Activated CD8-positive, alpha-beta T cell treated with anti-CD3 and anti-CD28 coated beads for 36 hours (primary cell): ENCODE data around the gene ASTN1. TPM values are rescaled to one million over a fixed set of nuclear protein-coding genes. Genes with fewer than 3 reads are reported as not detected.

Source experiments
- ATAC-seq: fragments of 200-7000 bp; cut with Tn5 transposase; one replicate; pipeline ENCODE4 v1.10.0; 2021; ENCODE audit warnings: mild to moderate bottlenecking, moderate library complexity
- CTCF ChIA-PET: fragments of 350-600 bp; sonication (Branson Sonifier 250); formaldehyde crosslinking; loops from one replicate; lab custom pipeline; 2021; ENCODE audit warnings: antibody characterized with exemption; lab: Charles Lee
- POLR2A ChIA-PET: fragments of 350-600 bp; sonication (Branson Sonifier 250); formaldehyde crosslinking; loops from one replicate; lab custom pipeline; 2021; ENCODE audit warnings: antibody characterized with exemption; lab: Charles Lee
- DNase-seq: peaks from one replicate; pipeline ENCODE4 v3.0.0-alpha.2; 2020
- H3K27ac Mint-ChIP-seq: one replicate; pipeline ENCODE4 v1.8.0; 2021; ENCODE audit warnings: mild to moderate bottlenecking, mixed read lengths
- H3K27me3 Mint-ChIP-seq: one replicate; pipeline ENCODE4 v1.8.0; 2021; ENCODE audit warnings: mixed read lengths
- H3K36me3 Mint-ChIP-seq: one replicate; pipeline ENCODE4 v1.8.0; 2021; ENCODE audit warnings: low read depth, mixed read lengths
- H3K4me1 Mint-ChIP-seq: one replicate; pipeline ENCODE4 v1.8.0; 2021; ENCODE audit warnings: low read depth, mixed read lengths
- H3K4me3 Mint-ChIP-seq: one replicate; pipeline ENCODE4 v1.8.0; 2021; ENCODE audit warnings: mild to moderate bottlenecking, moderate library complexity, mixed read lengths
- H3K9me3 Mint-ChIP-seq: one replicate; pipeline ENCODE4 v1.8.0; 2021; ENCODE audit warnings: mixed read lengths
- intact Hi-C: fragments of 100-400 bp; cut with micrococcal nuclease; formaldehyde crosslinking; loops from one replicate; pipeline ENCODE4 v1.10.0; 2022
- total RNA-seq, 2 experiments: library from RNA; stranded (reverse); gene quantifications; one replicate each; pipeline ENCODE4 v1.2.3, GENCODE V29; 2021
- TF ChIP-seq, protein P1 (sequence below): fragments of 200-600 bp; IDR thresholded peaks from one replicate; pipeline ENCODE4 v1.8.0; 2022; ENCODE audit warnings: antibody characterized with exemption, mild to moderate bottlenecking

Gene ASTN1
- total RNA-seq, 2 experiments from 2014 or later: not detected

DNA sequence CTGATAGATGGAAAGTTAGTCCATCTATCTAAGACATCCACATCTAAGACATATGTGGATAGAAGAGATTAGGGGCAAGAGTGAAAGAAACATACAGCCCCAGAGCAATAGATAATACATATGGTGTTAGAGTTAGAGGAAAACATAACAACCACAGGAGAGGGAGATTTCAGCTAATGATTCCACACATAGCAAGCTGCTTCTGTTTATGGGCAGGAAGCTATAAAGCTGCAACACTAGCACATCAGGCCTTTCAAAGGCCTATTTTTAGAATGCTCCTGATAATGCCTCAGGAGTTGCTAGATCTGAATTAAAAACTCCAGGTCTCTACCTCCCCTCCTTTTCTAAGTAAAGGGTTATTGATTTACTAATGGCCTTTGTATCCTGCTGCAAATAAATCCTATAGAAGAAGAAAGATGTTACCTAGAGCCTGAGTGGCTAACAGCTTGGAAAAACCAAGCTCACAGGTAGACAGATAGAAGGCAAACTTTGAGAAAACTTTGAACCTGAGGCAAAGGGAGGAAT lies 42.4 kb upstream of the ASTN1 start:
- H3K27ac Mint-ChIP-seq: no peak overlapping the region
- DNase-seq: no peak
- H3K9me3 Mint-ChIP-seq: no peaks in the 10 kb centered on the region
- ChIA-PET CTCF (no interaction called here), POLR2A (no interaction called here)
- no peaks in the 10 kb centered on the region for H3K4me1 Mint-ChIP-seq
- no peak overlapping the region for H3K4me3 Mint-ChIP-seq
- intact Hi-C loops: no loop called here
- TF ChIP-seq, protein P1, sequence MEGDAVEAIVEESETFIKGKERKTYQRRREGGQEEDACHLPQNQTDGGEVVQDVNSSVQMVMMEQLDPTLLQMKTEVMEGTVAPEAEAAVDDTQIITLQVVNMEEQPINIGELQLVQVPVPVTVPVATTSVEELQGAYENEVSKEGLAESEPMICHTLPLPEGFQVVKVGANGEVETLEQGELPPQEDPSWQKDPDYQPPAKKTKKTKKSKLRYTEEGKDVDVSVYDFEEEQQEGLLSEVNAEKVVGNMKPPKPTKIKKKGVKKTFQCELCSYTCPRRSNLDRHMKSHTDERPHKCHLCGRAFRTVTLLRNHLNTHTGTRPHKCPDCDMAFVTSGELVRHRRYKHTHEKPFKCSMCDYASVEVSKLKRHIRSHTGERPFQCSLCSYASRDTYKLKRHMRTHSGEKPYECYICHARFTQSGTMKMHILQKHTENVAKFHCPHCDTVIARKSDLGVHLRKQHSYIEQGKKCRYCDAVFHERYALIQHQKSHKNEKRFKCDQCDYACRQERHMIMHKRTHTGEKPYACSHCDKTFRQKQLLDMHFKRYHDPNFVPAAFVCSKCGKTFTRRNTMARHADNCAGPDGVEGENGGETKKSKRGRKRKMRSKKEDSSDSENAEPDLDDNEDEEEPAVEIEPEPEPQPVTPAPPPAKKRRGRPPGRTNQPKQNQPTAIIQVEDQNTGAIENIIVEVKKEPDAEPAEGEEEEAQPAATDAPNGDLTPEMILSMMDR: no peak
- H3K27me3 Mint-ChIP-seq: no peaks in the 10 kb centered on the region
- ATAC-seq: no peak
- no peaks in the 10 kb centered on the region for H3K36me3 Mint-ChIP-seq

DNA sequence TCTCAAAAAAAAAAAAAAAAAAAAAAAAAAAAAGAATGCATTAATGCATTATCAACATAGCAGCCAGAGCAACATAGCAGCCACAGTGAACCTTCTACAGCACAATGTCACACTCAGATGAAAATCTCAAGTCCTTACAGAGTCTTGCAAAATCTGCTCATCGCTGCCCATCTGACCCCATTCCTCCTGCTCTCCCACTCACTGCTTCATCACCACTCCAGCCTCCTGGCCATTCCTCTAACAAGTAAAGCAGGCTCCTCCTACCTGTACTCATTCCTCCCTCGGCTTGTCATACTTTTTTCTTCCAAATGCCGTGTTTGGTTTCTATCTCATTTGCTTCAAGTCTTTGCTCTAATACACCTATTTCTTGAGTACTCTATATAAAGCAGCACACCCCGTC lies 35.8 kb upstream of the ASTN1 start:
- intact Hi-C loops: no loop called here
- Mint-ChIP-seq H3K27ac (no peak overlapping the region), H3K4me3 (no peak overlapping the region), H3K27me3 (peaks cover 2% of the 10 kb centered on the region), H3K36me3 (no peaks in the 10 kb centered on the region), H3K9me3 (peaks cover 2% of the 10 kb centered on the region), H3K4me1 (no peaks in the 10 kb centered on the region)
- TF ChIP-seq, protein P1: no peak
- no peak for DNase-seq
- POLR2A ChIA-PET: no interaction called here
- ATAC-seq: no peak
- CTCF ChIA-PET: no interaction called here

DNA sequence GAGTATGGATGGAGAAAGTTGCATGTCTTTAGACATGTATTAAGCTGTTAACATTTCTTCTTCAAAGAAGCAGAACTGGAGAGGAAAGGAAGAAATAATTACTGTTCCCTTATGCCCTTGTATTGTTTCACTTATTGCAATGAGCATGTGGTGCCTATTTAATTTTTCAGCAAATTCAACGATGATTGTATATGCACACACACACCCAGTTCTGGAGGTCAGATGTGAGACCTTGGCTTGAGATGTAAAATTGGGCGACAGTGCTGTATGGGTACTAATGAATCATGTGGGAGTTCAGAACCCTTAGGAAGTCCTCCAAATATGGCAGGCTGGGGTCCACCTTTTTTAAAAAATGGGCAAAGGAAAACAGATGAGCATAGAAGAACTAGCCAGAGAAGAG lies 33.7 kb upstream of the ASTN1 start:
- intact Hi-C loops: no loop called here
- no peak for ATAC-seq
- Mint-ChIP-seq H3K27me3 (peaks cover 2% of the 10 kb centered on the region), H3K36me3 (no peaks in the 10 kb centered on the region), H3K4me1 (no peaks in the 10 kb centered on the region), H3K9me3 (peaks cover 2% of the 10 kb centered on the region), H3K4me3 (no peak overlapping the region), H3K27ac (no peak overlapping the region)
- ChIA-PET POLR2A (no interaction called here), CTCF (no interaction called here)
- TF ChIP-seq, protein P1: no peak
- no peak for DNase-seq

DNA sequence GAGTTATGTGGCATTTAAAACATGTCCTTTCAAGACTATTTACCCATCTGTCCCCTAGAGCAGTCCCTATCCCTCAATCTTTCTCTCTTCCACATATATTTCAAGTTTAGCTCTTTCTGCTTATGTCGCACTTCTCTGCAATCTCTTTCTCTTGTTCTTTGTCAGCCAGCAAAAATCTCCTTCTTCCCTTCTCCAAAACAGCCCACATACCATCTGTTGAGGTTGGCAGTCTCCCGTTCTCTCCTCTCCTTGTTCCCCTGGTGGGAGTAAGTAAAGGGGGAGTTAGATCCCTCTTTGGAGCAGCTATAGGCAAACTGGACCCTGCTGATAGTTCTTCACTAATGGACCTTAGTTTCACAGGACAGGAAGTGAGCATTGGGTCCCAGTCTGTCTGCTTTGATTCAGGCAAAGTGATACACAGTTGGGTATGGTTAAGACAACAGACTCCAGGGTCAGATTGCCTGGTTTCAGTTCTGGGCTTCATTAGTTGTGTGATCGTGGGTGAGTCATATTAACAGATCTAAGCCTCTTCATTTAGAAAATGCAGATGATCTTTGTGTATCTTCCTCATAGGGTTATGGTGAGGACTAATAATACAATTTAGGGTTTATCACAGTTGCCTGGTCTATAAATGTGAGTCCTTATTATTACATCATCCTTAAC lies 25.9 kb upstream of the ASTN1 start:
- Mint-ChIP-seq H3K27me3 (peaks cover under 1% of the 10 kb centered on the region), H3K4me3 (no peak overlapping the region), H3K27ac (no peak overlapping the region), H3K4me1 (no peaks in the 10 kb centered on the region), H3K36me3 (no peaks in the 10 kb centered on the region), H3K9me3 (no peaks in the 10 kb centered on the region)
- ChIA-PET POLR2A (no interaction called here), CTCF (no interaction called here)
- DNase-seq: no peak
- ATAC-seq: no peak
- TF ChIP-seq, protein P1: no peak
- intact Hi-C loops: no loop called here

DNA sequence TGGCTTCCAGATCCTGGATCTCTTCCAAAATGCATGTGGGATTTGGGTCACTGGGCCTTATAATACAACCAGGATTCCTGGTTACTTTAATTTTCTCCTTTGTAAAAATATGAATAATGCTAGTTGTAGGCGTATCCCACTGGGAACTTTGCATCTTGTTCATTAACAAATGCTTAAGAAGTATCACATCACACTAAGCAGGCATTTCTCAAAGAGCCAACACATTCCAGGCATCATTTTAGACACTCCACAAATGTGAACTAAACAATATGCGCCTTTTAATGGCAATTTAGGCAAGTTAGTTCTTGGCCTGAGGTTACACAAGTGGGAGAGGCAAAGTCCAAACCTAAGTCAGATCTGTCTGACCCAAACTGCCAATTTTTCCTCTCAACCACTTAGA lies 22.1 kb upstream of the ASTN1 start:
- Mint-ChIP-seq H3K9me3 (no peaks in the 10 kb centered on the region), H3K4me1 (peaks cover 5% of the 10 kb centered on the region), H3K4me3 (no peak overlapping the region), H3K27ac (no peak overlapping the region), H3K27me3 (peaks cover 11% of the 10 kb centered on the region), H3K36me3 (no peaks in the 10 kb centered on the region)
- POLR2A ChIA-PET: no interaction called here
- CTCF ChIA-PET: no interaction called here
- ATAC-seq (no peak), DNase-seq (no peak)
- TF ChIP-seq, protein P1: no peak
- intact Hi-C loops: no loop called here
